T-helper 1 cell treated with Interleukin-12 subunit alpha and Interleukin-12 subunit beta and Interleukin-4 antibody, amounts not matched to agents 30 ng/mL and 1 ng/mL, for 36 hours (primary cell): ENCODE measurements around the gene CYS1. TPM values are rescaled to one million over a fixed set of nuclear protein-coding genes. Genes with fewer than 3 reads are reported as not detected.
"Not testable (repeated sequence)": the region's sequence is repeated elsewhere in the genome, so short reads cannot be mapped to it uniquely, and the experiment has no call there.

ENCODE experiments used
- intact Hi-C: fragments of 100-400 bp; cut with micrococcal nuclease; formaldehyde crosslinking; loops from one replicate; pipeline ENCODE4 v1.15.1; 2024
- total RNA-seq: library from RNA; stranded (reverse); gene quantifications from 2 replicates; pipeline ENCODE4 v1.2.3, GENCODE V29; 2022

Gene CYS1
- total RNA-seq, 1 donor from 2014 or later = 1.6 TPM

DNA sequence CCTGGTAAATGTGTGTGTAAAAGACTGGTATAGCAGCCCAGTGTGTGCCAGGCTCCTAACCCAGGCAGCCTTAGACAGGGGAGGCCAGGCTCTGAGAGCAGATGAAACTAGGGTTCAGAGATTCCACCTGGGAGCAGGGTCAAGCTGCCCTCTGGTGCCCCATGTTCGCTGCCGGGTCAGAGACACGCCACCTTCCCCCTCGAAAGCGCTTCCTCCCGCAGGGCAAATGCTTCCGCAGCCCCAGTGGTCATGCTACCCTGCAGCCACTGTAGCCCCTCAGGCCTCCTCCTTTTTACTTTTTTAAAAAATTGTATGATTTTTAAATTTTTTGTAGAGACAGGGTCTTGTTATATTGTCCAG lies 47.5 kb downstream of the CYS1 start:
- intact Hi-C loops = no loop called here

DNA sequence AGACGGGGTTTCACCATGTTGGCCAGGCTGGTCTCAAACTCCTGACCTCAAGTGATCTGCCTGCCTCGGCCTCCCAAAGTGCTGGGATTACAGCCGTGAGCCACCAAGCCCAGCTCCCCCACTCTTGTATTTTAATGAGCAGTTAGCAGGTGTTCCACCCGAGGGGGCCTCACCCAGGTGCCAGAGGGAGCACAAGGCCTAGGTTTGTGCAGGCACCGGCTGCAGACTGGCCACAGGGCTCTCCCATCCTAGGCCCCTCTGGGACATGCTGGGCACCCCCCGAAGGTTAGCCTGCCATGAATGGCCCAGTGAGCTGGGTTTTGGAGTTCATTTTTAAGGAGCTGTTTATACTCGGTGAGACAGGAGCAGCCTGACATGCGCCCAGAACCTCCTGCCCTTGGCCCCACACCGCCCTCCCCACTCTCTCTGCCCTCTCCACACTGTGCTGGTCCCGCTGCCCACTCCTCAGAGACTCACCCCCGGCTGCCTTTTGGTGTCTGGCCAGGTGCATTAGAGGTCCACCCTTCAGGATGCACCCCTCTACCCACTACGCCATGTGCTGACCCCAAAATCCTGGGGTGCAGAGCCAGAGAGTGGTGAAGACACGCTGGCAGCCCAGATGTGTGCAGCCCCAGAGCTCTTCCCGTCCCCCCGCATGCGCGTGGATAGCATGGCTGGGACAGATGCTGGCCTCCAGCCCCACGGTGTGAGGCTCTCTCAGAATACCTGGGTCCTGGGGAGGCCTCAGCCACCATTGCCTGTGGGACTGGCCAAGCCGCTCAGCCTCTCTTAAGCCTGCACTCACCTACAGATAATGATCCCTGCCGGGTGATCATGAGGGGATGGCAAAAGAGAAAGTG lies 48.1 kb downstream of the CYS1 start:
- intact Hi-C loops = no loop called here

GRCh38 chr2:10030798-10031197 lies 49.4 kb downstream of the CYS1 start:
- intact Hi-C loops = not testable (repeated sequence)

- intact Hi-C loops = no loop called here
Observed at GRCh38 chr2:10030311-10030736, 49.9 kb downstream of the CYS1 start.

DNA sequence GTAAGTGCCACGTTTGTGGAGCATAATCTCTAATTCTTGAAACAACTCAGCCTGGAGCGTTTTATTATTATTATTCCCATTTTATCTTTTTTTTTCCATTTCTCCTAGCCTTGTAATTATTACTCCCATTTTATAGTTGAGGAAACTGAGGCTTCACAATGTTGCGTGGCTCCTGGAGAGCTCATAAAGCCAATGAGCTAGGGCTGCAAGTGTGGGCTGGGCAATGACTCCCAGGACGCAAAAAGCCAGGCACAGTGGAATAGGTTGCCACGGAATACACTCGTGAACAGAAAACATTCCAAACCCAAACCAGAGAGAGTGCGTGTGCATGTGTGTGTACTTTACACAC lies 50.4 kb downstream of the CYS1 start:
- intact Hi-C loops = loop anchor here (1.0 kb wide), 2 partner anchors 12 to 46 kb away; no protein-coding TSS in a partner anchor

DNA sequence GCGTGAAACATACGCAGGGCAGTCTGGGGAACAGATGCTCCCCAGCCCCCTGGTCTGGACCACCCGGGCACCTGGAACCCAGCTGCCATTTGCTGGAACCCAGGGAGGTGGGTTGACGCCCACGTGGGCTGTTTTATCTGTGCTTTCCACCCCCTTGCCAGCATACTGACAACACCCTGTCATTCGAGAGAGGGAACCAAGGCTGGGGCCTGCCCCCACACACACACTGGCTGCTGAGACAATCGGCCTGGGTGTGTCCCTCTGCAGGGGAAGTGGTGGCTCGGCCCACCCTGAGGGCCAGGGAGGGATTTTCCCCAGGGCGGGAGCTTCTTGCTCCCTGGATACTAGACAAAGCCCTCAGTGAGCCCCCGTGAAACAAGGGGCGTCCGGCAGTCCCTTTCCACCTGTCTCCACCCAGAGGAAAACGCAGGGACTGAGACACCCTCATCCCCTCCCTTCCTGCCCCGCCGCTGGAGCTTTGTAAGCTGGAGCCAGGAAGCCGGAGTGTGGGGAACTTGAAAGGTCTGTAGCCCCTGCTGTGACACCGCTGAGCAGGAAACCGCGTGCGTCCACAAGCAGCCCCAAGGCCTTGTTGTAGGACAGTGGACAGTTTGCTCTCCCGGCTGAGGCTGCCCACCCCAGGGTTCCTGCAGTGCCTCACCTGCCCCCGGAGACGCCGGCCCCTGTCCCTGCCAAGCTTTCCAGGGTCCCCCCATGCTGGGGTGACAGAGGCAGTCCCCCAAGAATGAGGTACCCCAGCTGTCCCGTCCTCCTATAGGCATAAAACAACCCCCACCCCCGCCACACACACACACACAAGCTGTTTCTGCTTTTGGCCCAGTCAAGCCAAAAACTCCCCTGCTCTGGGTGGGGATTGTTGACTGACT lies 51.0 kb downstream of the CYS1 start:
- intact Hi-C loops = loop anchor here (1.0 kb wide), 2 partner anchors 13 to 45 kb away; no protein-coding TSS in a partner anchor

- intact Hi-C loops = no loop called here
Observed at GRCh38 chr2:10028407-10028987, 51.7 kb downstream of the CYS1 start.

DNA sequence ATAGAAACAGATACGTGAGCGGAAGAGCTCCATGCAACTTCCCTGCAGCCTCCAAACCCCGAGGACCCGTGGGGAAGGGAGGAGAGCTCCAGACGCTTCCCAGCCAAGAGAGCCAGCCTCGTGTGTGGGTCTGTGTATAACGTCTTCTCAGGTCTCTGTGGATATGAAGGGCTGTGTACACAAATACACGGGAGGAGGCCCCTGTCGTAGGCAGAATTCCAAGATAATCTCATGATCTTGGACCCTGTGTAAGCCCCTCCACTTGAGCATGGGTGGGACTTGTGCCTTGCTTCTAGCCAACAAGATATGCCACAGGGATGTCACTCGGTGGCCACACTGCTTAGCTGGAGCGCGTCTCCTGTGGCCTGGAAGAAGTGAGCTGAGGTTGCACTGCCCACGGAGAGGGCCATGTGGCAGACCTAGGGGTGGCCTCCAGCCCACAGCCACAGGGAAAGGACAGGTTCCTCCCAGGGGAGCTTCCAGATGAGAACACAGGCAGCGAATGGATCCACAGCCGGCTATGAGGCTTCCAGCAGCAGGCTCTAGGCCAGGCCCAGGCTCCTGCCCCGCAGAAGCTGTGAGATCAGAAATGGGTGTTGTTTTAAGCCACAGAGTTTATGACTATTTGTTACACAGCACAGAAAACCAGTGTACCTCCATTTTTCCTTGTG lies 52.4 kb downstream of the CYS1 start:
- intact Hi-C loops = no loop called here

DNA sequence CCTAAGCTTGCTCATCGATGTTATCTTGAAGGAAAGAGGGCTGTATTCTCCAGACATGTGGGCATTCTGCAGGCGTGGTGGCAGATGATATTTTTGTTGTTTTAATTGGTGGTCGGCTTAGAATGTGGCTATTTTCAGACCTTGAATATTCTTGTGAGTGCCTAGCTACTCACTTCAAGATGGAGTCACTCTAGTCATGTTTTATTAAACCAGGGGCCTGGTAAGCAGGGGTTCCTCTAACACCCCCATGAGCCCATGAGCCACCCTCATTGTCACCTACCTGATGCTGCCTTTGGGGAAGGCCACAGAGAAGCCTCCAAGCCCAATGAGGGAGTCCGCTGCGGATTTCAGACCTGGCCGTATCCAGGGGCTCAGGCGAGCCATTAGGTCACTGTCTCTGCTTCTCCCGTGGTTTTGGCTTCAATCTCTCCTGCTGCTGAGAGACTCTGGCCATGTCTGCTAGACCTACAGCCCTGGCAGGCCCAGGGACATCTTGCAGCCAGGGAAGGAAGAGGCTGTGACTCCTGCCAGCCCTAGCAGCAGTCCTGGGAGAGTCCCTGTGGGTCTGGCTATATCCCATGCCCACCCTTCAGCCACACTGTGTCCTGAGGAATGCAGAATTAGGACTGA lies 53.2 kb downstream of the CYS1 start:
- intact Hi-C loops = no loop called here

DNA sequence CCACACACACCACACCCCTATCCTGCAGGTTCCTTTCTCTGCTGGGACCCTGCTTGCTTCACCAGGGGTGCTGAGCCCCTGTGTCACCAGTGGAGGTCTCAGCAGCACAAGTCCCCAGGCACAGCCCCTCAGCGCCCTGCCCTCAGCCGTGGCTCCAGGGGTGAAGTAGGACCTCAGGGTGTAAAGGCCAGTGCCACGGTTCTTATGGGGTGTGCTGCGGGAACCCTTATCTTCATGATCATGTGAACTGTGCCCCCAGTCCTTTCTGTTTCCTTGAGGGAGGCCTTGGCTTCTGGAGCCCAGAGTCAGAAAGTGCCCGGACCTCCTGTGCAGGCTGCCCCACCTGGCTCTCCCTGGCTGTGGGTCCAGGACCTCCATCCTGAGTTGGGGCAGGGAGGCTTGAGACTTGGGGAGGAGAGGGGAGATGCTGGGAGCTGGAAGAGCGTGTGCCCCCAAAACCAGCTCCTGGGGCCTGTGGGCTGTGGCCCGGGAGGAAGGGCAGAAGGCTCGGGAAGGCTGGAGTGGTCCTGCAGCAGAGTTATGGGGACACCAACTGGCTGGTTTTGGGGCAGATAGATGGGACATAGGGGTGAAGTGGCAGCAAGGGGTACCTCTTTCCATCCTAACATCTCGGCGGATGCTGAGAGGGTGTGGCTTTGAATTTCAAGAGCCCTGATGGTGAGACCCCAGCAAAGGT lies 57.1 kb downstream of the CYS1 start:
- intact Hi-C loops = no loop called here

- intact Hi-C loops = no loop called here
Observed at GRCh38 chr2:10022445-10022844, 57.8 kb downstream of the CYS1 start.

DNA sequence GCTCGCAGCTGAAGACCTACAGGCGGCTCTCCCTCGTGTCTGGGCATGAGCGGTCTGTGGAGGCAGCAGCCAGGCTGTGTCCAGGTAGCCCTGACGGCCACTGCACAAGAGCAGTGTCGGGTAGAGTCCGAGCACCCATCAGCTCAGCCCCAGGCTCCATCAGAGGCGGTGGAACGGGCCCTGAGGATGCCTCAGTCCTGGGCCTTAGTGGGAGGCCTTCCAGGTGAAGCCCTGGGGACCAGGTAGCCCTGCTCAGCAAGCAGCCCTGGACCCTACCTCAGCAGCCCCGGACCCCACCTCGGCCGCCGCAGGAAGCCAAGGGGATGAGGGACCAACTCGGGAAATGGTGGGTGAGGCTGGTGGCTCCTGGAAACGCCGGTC lies 58.2 kb downstream of the CYS1 start:
- intact Hi-C loops = no loop called here

DNA sequence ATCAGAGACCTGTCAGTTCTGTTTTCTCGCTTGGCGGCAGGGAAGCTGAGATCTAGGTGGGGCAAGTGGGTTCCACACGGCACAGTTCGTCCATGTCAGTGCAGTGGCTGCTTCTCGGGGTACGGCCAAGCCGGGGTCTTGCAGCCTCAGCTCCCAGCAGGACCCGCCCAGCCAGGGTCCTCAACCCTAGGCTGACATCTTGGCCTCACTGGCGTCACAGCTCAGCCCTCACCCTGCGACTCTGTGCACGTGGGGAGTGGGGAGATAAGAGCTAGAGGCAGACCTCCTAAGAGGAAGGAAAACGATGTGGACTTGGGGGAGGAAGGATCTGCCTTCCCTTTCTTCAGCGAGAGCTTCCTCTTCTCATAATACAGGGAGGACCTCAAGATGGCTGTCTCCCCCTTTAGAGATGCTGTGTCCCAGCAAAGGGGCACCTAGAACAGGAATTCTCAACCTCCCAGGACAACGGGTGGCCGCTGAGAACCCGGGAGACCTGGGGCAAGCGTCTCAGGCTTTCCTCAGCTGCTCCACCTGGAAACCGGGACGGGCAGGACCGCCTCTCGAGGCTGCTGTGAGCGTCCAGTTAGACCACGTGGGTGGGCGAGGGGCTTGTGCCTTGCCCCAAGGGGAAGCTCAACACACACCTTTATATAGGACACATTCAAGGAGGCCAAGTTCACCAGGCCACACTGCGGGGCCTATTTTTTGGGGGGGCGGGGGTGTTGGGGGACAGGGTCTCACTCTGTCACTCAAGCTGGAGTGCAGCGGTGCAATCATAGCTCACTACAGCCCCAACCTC lies 60.4 kb downstream of the CYS1 start:
- intact Hi-C loops = no loop called here

DNA sequence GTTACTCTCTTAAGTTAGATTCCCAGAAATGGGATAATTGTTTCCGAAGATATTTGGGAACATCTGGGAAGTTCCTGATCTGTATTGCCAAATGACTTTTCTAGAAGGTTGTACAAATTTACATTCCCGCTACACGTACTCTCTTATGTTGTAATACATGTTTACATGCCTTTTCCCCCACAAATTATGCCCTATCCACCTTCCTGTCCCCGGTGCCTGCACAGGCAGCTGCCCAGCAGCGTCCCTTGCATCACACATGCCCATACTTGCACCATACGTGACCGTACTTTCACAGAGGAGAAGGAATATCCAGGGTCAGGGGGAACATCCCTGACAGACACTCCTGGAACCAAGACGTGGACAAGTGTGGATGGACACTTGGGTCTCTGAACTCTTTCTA lies 61.0 kb downstream of the CYS1 start:
- intact Hi-C loops = no loop called here

DNA sequence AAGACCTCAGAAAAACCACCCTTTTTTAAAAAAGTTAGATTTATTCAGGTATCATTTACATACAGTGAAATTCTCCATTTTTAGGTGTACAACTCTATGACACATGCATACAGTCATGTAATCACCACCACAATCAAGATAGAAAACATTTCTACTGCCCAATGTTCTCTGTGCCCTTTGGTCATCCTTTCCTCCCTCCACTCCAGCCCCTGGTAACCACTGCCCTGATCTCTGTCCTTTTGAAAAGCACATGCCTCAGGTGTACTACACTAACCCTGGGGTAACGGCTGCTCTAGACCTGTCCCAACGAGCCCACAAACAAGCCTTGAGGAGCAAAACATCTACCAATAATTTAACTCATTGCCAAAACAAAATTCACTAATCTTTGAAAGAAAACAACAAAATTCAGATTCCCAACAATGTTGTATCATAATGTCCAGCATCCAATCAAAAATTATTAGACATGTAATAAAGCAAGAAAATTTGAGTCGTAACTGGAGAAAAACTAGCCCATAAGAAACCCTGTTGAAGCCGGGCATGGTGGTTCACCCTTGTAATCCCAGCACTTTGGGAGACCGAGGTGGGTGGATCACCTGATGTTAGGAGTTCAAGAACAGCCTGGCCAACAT lies 62.8 kb downstream of the CYS1 start:
- intact Hi-C loops = no loop called here

DNA sequence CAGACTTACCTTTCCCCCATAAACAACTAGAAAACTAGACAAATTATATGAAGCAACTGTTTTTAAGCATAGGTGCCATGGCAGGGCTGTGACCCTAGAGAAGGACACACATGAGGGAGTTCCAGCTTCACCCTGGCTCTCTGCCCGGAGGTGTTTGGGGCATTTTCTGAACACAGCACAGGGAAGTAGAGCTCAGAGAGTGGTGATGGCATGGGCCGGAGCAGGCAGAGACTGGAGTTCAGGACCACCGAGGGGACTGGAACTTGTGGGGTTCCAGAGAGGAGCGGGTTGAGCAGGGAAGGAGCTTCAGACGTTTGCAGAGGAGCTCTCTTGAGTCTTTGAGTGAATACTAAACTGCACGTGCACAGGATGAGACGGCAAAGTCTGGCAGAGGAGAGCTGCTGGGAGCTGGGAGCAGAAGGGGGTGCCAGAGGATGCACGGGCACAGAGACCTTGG lies 63.4 kb downstream of the CYS1 start:
- intact Hi-C loops = no loop called here

- intact Hi-C loops = no loop called here
Observed at GRCh38 chr2:10016001-10016801, 64.0 kb downstream of the CYS1 start.

DNA sequence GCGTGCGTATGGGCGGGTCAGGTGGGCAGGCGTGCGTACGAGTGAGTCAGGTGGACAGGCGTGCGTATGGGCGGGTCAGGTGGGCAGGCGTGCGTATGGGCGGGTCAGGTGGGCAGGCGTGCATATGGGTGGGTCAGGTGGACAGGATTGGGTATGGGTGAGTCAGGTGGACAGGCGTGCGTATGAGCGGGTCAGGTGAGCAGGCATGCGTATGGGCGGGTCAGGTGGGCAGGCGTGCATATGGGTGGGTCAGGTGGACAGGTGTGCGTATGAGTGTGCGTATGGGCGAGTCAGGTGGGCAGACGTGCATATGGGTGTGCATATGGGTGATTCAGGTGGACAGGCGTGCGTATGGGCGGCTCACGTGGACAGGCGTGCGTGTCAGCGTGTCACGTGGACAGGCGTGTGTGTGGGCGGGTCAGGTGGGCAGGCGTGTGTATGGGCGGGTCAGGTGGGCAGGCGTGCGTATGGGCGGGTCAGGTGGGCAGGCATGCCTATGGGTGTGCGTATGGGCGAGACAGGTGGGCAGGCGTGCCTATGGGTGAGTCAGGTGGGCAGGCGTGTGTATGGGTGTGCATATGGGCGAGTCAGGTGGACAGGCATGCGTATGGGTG lies 64.7 kb downstream of the CYS1 start:
- intact Hi-C loops = not testable (repeated sequence)
